H9 (cell line): Measurements from ENCODE around the gene CHPT1. TPM values are rescaled to one million over a fixed set of nuclear protein-coding genes. Genes with fewer than 3 reads are reported as not detected.

Source experiments
- DNase-seq: peaks from one replicate; pipeline ENCODE4 v3.0.0-alpha.2; 2017
- H2AFZ ChIP-seq: one replicate; pipeline ENCODE4 v1.6.1; 2013; ENCODE audit warnings: mild to moderate bottlenecking, low read length, control low read depth, moderate library complexity
- H2AK5ac ChIP-seq: 2 replicates; pipeline ENCODE4 v1.6.1; 2013; ENCODE audit warnings: low read length, control low read depth, mixed read lengths; ENCODE audit not compliant: insufficient read length
- H2BK120ac ChIP-seq: one replicate; pipeline ENCODE4 v1.6.1; 2013; ENCODE audit warnings: low read depth, mild to moderate bottlenecking, low read length, control low read depth, inconsistent platforms; ENCODE audit not compliant: poor library complexity, severe bottlenecking
- H2BK12ac ChIP-seq: 2 replicates; pipeline ENCODE4 v1.6.1; 2013; ENCODE audit warnings: low read length, control low read depth, mixed read lengths, low read depth; ENCODE audit not compliant: insufficient read length
- H2BK15ac ChIP-seq: 2 replicates; pipeline ENCODE4 v1.6.1; 2013; ENCODE audit warnings: low read depth, low read length, control low read depth
- H2BK20ac ChIP-seq: one replicate; pipeline ENCODE4 v1.6.1; 2013; ENCODE audit warnings: low read depth, mild to moderate bottlenecking, low read length, control low read depth, inconsistent platforms; ENCODE audit not compliant: poor library complexity, severe bottlenecking
- H2BK5ac ChIP-seq: 2 replicates; pipeline ENCODE4 v1.6.1; 2013; ENCODE audit warnings: low read length, control low read depth, mixed read lengths; ENCODE audit not compliant: insufficient read length
- H3K14ac ChIP-seq: 2 replicates; pipeline ENCODE4 v1.6.1; 2013; ENCODE audit warnings: low read length, control low read depth; ENCODE audit not compliant: insufficient read depth
- H3K18ac ChIP-seq: 2 replicates; pipeline ENCODE4 v1.6.1; 2013; ENCODE audit warnings: low read depth, mild to moderate bottlenecking, mixed read lengths, low read length, control low read depth; ENCODE audit not compliant: insufficient read length
- H3K23ac ChIP-seq: 2 replicates; pipeline ENCODE4 v1.6.1; 2013; ENCODE audit warnings: low read length, control low read depth, mixed read lengths, low read depth; ENCODE audit not compliant: insufficient read length
- H3K23me2 ChIP-seq: 2 replicates; pipeline ENCODE4 v1.6.1; 2013; ENCODE audit warnings: low read depth, mild to moderate bottlenecking, mixed read lengths, low read length, control low read depth; ENCODE audit not compliant: insufficient read length, poor library complexity, severe bottlenecking
- H3K27ac ChIP-seq: 2 replicates; pipeline ENCODE4 v1.5.1; 2013; ENCODE audit warnings: low read length, control low read depth, mixed read lengths, low read depth; ENCODE audit not compliant: insufficient read length
- H3K27me3 ChIP-seq: 2 replicates; pipeline ENCODE4 v1.6.1; 2013; ENCODE audit warnings: low read length, control low read depth, inconsistent platforms; ENCODE audit not compliant: insufficient read depth
- H3K4ac ChIP-seq: 2 replicates; pipeline ENCODE4 v1.6.1; 2013; ENCODE audit warnings: low read depth, mild to moderate bottlenecking, control low read depth, inconsistent platforms, low read length, moderate library complexity
- H3K4me1 ChIP-seq: 2 replicates; pipeline ENCODE4 v1.6.1; 2013; ENCODE audit warnings: low read length, control low read depth, inconsistent platforms; ENCODE audit not compliant: insufficient read depth
- H3K4me2 ChIP-seq: 2 replicates; pipeline ENCODE4 v1.6.1; 2013; ENCODE audit warnings: low read length, control low read depth, mixed read lengths; ENCODE audit not compliant: insufficient read length, insufficient read depth
- H3K56ac ChIP-seq: 2 replicates; pipeline ENCODE4 v1.6.1; 2013; ENCODE audit warnings: low read depth, mild to moderate bottlenecking, mixed read lengths, low read length, control low read depth; ENCODE audit not compliant: insufficient read length
- H3K79me1 ChIP-seq: 2 replicates; pipeline ENCODE4 v1.6.1; 2013; ENCODE audit warnings: low read depth, mild to moderate bottlenecking, moderate library complexity, low read length, control low read depth, inconsistent platforms; ENCODE audit not compliant: insufficient read depth, poor library complexity, severe bottlenecking
- H3K79me2 ChIP-seq: 2 replicates; pipeline ENCODE4 v1.6.1; 2013; ENCODE audit warnings: low read length, control low read depth, inconsistent platforms; ENCODE audit not compliant: insufficient read depth
- H3K9ac ChIP-seq: 2 replicates; pipeline ENCODE4 v1.6.1; 2013; ENCODE audit warnings: low read length, control low read depth, mixed read lengths; ENCODE audit not compliant: insufficient read length; ENCODE audit errors: extremely low read depth
- H3K9me3 ChIP-seq: one replicate; pipeline ENCODE4 v1.6.1; 2013; ENCODE audit warnings: low read depth, low read length, inconsistent platforms; ENCODE audit not compliant: control insufficient read depth
- H3T11ph ChIP-seq: one replicate; pipeline ENCODE4 v1.6.1; 2013; ENCODE audit warnings: mild to moderate bottlenecking, low read length, control low read depth, inconsistent platforms
- H4K20me1 ChIP-seq: one replicate; pipeline ENCODE4 v1.6.1; 2013; ENCODE audit not compliant: control insufficient read depth, insufficient read length, insufficient read depth
- H4K5ac ChIP-seq: 2 replicates; pipeline ENCODE4 v1.6.1; 2013; ENCODE audit warnings: low read depth, mild to moderate bottlenecking, mixed read lengths, low read length, control low read depth; ENCODE audit not compliant: insufficient read length
- H4K8ac ChIP-seq: replicated peaks from 2 replicates; pipeline ENCODE4 v1.6.1; 2013; ENCODE audit warnings: low read length, control low read depth, mixed read lengths, low read depth; ENCODE audit not compliant: insufficient read length
- H4K91ac ChIP-seq: 2 replicates; pipeline ENCODE4 v1.6.1; 2013; ENCODE audit warnings: low read depth, mild to moderate bottlenecking, moderate library complexity, mixed read lengths, low read length, control low read depth; ENCODE audit not compliant: insufficient read length
- H3K27ac Mint-ChIP-seq, 3 experiments: 2 replicates in 2 of 3; 3 replicates in 1 of 3; pipeline ENCODE4 v1.8.0; 2020 to 2021; ENCODE audit warnings: mixed read lengths in 3 of 3, mild to moderate bottlenecking in 1 of 3, moderate library complexity in 1 of 3
- H3K27me3 Mint-ChIP-seq: 2 replicates; pipeline ENCODE4 v1.8.0; 2021; ENCODE audit warnings: low read depth, mild to moderate bottlenecking, moderate library complexity, mixed read lengths
- H3K36me3 Mint-ChIP-seq, 3 experiments: 2 replicates in 2 of 3; 3 replicates in 1 of 3; pipeline ENCODE4 v1.8.0; 2020 to 2021; ENCODE audit warnings: low read depth in 3 of 3, mixed read lengths in 3 of 3; ENCODE audit not compliant: insufficient read depth in 1 of 3
- H3K4me1 Mint-ChIP-seq, 2 experiments: 2 replicates each; pipeline ENCODE4 v1.8.0; 2020; ENCODE audit warnings: mixed read lengths in 2 of 2
- H3K4me3 Mint-ChIP-seq, 2 experiments: 2 replicates in 1 of 2; 3 replicates in 1 of 2; pipeline ENCODE4 v1.8.0; 2020 to 2021; ENCODE audit warnings: mild to moderate bottlenecking in 2 of 2, mixed read lengths in 2 of 2, moderate library complexity in 1 of 2
- H3K9me3 Mint-ChIP-seq, 2 experiments: 2 replicates in 1 of 2; 3 replicates in 1 of 2; pipeline ENCODE4 v1.8.0; 2020; ENCODE audit warnings: mild to moderate bottlenecking in 2 of 2, mixed read lengths in 2 of 2, moderate library complexity in 1 of 2
- CTCF ChIP-seq: fragments of 200-600 bp; sonication (generic); conservative IDR thresholded peaks from 3 replicates; pipeline ENCODE4 v1.8.0; 2021; ENCODE audit warnings: antibody characterized with exemption, mild to moderate bottlenecking
- WGBS: extraction: QIAGEN DNeasy Blood & Tissue Kit; methylation state at CpG from one replicate; pipeline ENCODE4 v1.1.7; 2013; ENCODE audit warnings: missing lambda C conversion rate, low lambda C conversion rate, mixed read lengths; ENCODE audit not compliant: insufficient read length; ENCODE audit errors: extremely low coverage; 5-methylcytosine and 5-hydroxymethylcytosine counted together
- total RNA-seq: library from RNA; stranded (reverse); gene quantifications from 2 replicates; pipeline ENCODE4 v1.2.1, GENCODE V29; 2021

Gene CHPT1
- total RNA-seq, 1 experiment from 2014 or later, result 17.1 TPM

GRCh38 chr12:101732318-101732717, 34.9 kb downstream of the CHPT1 start:
- H3T11ph ChIP-seq, result no peak overlapping the region
- no peak for TF ChIP-seq CTCF
- H3K23me2 ChIP-seq, result no peaks in the 10 kb centered on the region
- H4K91ac ChIP-seq, result no peak overlapping the region
- H3K4me2 ChIP-seq, result no peak overlapping the region
- no peaks in the 10 kb centered on the region for H3K79me1 ChIP-seq
- Mint-ChIP-seq H3K27me3 (no peaks in the 10 kb centered on the region), H3K4me1 (no peaks in the 10 kb centered on the region), H3K27ac (no peak overlapping the region), H3K36me3 (no peaks in the 10 kb centered on the region), H3K4me3 (no peak overlapping the region), H3K9me3 (no peaks in the 10 kb centered on the region)
- no peak overlapping the region for H3K14ac ChIP-seq
- no peak overlapping the region for H4K5ac ChIP-seq
- no peak overlapping the region for H2BK120ac ChIP-seq
- no peak overlapping the region for H3K23ac ChIP-seq
- no peak overlapping the region for H2AFZ ChIP-seq
- DNase-seq, result no peak
- no peak overlapping the region for H3K56ac ChIP-seq
- H2BK12ac ChIP-seq, result no peak overlapping the region
- no peaks in the 10 kb centered on the region for H3K27me3 ChIP-seq
- no peak overlapping the region for H4K8ac ChIP-seq
- no peak overlapping the region for H2AK5ac ChIP-seq
- H3K27ac ChIP-seq, result no peak overlapping the region
- no peak overlapping the region for H3K9ac ChIP-seq
- H3K4ac ChIP-seq, result no peak overlapping the region
- no peaks in the 10 kb centered on the region for H4K20me1 ChIP-seq
- no peaks in the 10 kb centered on the region for H3K9me3 ChIP-seq
- no peaks in the 10 kb centered on the region for H3K79me2 ChIP-seq
- H2BK20ac ChIP-seq, result no peak overlapping the region
- H2BK5ac ChIP-seq, result no peak overlapping the region
- H3K4me1 ChIP-seq, result no peaks in the 10 kb centered on the region
- WGBS, result no CpG with 5 or more reads among the region's 1 CpG
- no peak overlapping the region for H2BK15ac ChIP-seq
- no peak overlapping the region for H3K18ac ChIP-seq
